HG03558 (cell line): ENCODE measurements around the gene KDM4B.
"Not testable (repeated sequence)": the region's sequence is repeated elsewhere in the genome, so short reads cannot be mapped to it uniquely, and the experiment has no call there.

ENCODE experiments used
- ATAC-seq: cut with Tn5 transposase; IDR thresholded peaks from one replicate; pipeline ENCODE4 v1.9.1; 2021; ENCODE audit warnings: moderate number of reproducible peaks; ENCODE audit not compliant: unreplicated experiment; ENCODE audit errors: extremely low read depth

KDM4B gene

GRCh38 chr19:5181329-5181728 is 212.4 kb downstream of the KDM4B start:
- ATAC-seq = no peak

GRCh38 chr19:5182751-5183150 is 213.8 kb downstream of the KDM4B start:
- no peak for ATAC-seq

GRCh38 chr19:5183616-5184015 is 214.7 kb downstream of the KDM4B start:
- no peak for ATAC-seq

- no peak for ATAC-seq
Observed at GRCh38 chr19:5184930-5185329, 216.0 kb downstream of the KDM4B start.

- no peak for ATAC-seq
Observed at GRCh38 chr19:5186293-5187050, 217.6 kb downstream of the KDM4B start.

- no peak for ATAC-seq
Observed at GRCh38 chr19:5188548-5189317, 219.8 kb downstream of the KDM4B start.

GRCh38 chr19:5189318-5189607 is 220.3 kb downstream of the KDM4B start:
- no peak for ATAC-seq

GRCh38 chr19:5191091-5191490 is 222.2 kb downstream of the KDM4B start:
- no peak for ATAC-seq

GRCh38 chr19:5192568-5192967 is 223.7 kb downstream of the KDM4B start:
- no peak for ATAC-seq

- no peak for ATAC-seq
Observed at GRCh38 chr19:5193192-5193591, 224.3 kb downstream of the KDM4B start.

- no peak for ATAC-seq
Observed at GRCh38 chr19:5194641-5195040, 225.7 kb downstream of the KDM4B start.

- ATAC-seq = not testable (repeated sequence)
Observed at GRCh38 chr19:5195587-5195986, 226.7 kb downstream of the KDM4B start.

- no peak for ATAC-seq
Observed at GRCh38 chr19:5196832-5197231, 227.9 kb downstream of the KDM4B start.

GRCh38 chr19:5200844-5201243 is 231.9 kb downstream of the KDM4B start:
- no peak for ATAC-seq

GRCh38 chr19:5202553-5202952 is 233.6 kb downstream of the KDM4B start:
- no peak for ATAC-seq
